ENCODE measurements around the gene UBE3C.
"Not testable (repeated sequence)": the region's sequence is repeated elsewhere in the genome, so short reads cannot be mapped to it uniquely, and the experiment has no call there.

Gene UBE3C

DNA sequence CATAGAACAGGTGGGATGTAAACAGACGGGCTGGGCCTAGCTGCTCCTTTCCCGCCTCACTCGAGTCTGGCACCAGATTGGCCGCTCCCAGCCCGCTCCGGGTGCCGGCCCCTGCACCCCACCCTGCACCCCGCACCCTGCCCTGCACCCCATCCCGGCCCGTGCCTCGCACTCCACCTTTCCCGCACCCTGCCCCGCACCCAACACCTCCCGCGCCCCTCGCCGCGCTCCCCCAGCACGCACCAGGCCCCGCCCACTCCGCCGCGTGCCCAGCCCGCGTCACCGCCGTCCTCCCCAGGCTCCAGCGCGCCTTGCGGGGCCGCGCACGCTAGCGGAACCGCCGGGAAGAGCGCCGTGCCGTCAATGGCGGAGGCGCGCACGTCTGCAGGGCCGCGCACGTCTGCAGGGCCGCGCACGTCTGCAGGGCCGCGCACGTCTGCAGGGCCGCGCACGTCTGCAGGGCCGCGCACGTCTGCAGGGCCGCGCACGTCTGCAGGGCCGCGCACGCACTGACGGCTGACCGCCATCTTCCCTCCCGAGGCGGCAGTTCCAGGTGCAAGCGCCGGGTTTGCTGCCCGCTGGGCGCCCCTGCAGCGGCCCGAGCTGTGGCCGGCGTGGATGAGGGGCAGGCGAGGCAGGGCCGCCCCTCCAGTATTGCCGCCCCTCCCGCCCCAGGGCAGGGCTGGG, at the start of gene UBE3C:
Gene UBE3C (plus strand): TSS at position 503 of the 687 bp plus-strand sequence. CDS start 347 bp downstream, outside the sequence.
- peak; percentile 92 for DNase-seq

DNA sequence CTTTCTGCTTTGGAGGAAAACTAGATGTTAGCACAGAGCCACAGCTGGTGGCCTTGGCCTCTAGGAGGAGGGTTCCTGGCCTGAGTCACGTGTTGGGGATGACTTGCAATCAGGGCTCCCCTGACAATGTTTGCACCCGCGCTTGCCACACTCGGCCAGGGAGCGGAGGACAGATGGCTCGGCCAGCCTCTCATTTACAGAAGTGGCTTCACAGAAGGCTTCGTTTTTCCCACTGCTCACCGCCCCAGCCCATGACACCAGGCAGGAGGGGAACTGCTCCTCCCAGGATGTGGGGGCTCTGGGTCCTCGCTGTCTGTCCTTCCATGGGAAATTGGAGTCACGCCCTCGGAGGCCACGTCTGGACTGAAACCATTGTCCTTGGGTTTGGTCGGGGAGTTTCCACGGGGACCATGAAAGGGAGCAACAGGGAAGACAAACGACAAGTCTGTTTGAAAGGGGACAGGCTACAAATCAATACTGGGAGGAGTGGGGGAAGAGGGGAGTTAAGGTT, 49.6 kb upstream of the UBE3C start:
- no peak for DNase-seq

DNA sequence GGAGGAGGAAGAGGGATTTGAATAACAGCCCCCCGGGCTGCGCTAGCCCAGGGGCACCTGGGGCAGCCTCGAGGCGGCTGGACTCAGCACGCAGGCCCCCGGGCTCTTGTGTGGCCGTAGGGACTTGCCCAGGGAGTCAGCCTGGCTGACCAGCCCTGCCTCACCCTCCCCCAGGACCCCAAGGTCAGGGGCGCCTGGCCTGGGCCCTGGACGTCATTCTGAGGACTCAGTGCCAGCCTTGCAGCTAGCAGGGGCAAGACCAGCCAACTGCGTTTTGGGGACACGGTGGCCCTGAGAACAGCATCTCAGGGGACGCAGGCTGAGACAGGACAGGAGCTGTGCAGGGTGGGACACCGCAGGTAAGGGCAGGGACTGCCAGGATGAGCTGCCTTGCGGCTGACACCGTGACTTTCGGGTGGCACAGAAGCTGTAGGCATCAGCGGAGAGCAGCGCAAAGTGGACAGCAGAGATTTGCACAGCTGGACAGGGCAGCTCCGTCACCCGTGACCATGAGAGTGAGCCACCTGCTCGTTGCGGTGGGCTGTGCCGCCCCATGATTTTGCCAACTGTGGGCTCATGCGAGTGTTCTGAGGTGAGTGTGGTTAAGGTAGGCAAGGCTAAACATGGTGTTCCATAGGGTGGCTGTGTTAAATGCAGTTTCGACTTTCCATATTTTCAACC, 48.1 kb upstream of the UBE3C start:
- DNase-seq = no peak

- DNase-seq = no peak
Measured at GRCh38 chr7:157096286-157097055, 42.3 kb upstream of the UBE3C start.

- no peak for DNase-seq
Measured at GRCh38 chr7:157097056-157097329, 41.7 kb upstream of the UBE3C start.

DNA sequence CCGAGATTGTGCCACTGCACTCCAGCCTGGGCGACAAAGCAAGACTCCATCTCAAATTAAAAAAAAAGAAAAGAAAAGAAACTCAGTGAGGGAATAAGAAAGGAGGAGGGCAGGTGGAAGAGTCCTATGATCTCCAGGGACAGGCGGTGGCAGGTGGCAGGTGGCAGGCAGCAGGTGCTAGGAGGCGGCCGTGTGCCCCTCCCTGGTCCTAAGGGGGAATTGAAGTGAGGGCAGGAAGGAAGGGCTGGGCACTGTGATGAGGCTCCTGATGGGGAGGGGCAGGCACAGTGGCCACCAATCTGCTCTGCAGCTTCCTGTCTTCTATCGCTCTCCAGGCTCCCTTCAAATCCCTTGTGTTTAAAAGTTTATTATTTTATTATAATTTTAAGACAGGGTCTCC, 41.2 kb upstream of the UBE3C start:
- DNase-seq = no peak

GRCh38 chr7:157100005-157100404, 38.7 kb upstream of the UBE3C start:
- DNase-seq = not testable (repeated sequence)

- not testable (repeated sequence) for DNase-seq
Measured at GRCh38 chr7:157103641-157104040, 35.1 kb upstream of the UBE3C start.

GRCh38 chr7:157111311-157111710, 27.4 kb upstream of the UBE3C start:
- DNase-seq = no peak

- DNase-seq = no peak
Measured at GRCh38 chr7:157112706-157113105, 26.0 kb upstream of the UBE3C start.

DNA sequence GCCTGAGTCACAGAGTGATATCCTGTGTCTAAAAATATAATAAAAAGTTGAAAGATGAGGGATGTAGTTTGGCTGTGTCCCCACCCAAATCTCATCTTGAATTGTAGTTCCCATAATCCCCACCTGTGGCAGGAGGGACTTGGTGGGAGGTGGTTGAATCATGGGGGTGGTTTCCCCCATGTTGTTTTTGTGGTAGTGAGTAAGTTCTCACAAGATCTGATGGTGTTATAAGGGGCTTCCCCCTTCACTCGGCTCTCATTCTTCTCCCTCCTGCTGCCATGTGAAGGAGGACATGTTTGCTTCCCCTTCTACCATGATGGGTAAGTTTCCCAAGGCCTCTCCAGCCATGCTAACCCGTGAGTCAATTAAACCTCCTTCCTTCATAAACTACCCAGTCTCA, 25.1 kb upstream of the UBE3C start:
- no peak for DNase-seq

GRCh38 chr7:157116762-157117161, 22.0 kb upstream of the UBE3C start:
- DNase-seq = no peak

DNA sequence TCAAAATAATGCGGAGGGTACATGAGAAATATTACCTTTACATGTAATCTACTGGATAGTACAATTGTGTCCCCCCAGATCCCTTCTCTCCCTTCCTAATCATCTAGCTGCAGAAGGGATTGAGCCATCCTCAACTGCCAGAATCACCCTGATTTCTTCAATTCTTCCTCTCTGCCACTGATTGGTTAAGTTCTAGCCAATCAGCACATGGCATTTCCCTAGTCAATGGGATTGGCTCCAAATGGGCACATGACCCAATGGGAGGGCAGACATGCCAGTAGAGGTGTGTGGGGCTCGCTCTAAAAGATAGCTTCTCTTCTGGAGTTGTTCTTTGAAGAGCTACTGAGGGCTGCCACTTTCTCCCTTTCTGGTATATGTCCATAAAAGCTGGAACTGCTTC, 20.9 kb upstream of the UBE3C start:
- no peak for DNase-seq

DNA sequence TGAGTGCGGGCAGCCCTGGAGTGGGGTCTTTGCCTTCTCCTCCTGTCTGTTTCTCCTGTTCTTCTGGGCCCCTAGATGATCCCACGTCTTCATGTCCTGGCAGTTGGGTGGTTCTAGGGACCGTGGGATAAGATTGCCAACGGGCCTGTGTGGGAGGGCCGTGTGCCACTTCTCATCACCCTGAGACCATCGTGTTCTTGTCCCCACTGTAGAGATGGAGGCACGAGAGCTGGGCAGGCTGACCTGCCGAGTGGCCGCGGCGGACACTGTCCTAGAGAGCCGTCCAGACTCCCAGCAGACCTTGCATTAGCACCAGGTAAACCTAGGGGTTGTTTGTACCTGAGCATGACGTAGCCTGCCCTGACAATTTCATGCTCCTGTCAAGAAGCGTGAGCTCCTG, 18.5 kb upstream of the UBE3C start:
- DNase-seq = no peak

DNA sequence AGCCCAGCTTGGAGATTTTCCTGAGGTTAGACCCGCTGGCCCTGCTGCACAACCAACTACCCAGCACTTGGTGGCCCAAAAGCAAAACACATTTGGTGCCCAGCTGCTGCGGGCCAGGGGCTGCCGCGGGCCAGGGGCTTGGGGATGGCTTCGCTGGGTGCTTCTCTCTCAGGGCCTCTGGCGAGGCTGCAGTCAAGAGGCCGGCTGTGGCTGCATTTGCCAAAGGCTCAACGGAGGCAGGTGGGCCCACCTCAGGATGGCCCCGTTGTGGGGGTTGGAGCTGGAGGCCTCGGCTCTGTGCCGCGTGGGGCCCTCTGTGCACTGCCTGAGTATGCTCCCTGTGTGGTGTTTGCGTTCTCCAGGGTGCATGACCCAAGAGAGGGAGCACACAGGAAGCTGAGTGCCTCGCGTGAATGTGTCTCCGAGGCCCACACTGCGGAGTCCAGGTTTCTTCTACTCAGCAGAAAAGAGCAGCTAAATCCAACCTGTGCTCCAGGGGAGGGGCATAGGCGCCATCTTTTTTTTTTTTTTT, 17.5 kb upstream of the UBE3C start:
- DNase-seq = no peak

- DNase-seq = no peak
Measured at GRCh38 chr7:157122800-157123495, 15.8 kb upstream of the UBE3C start.

GRCh38 chr7:157124690-157125089, 14.0 kb upstream of the UBE3C start:
- no peak for DNase-seq

- DNase-seq = no peak
Measured at GRCh38 chr7:157125376-157126223, 13.1 kb upstream of the UBE3C start.

GRCh38 chr7:157126921-157127320, 11.8 kb upstream of the UBE3C start:
- DNase-seq = no peak

- no peak for DNase-seq
Measured at GRCh38 chr7:157129200-157129599, 9.5 kb upstream of the UBE3C start.

DNA sequence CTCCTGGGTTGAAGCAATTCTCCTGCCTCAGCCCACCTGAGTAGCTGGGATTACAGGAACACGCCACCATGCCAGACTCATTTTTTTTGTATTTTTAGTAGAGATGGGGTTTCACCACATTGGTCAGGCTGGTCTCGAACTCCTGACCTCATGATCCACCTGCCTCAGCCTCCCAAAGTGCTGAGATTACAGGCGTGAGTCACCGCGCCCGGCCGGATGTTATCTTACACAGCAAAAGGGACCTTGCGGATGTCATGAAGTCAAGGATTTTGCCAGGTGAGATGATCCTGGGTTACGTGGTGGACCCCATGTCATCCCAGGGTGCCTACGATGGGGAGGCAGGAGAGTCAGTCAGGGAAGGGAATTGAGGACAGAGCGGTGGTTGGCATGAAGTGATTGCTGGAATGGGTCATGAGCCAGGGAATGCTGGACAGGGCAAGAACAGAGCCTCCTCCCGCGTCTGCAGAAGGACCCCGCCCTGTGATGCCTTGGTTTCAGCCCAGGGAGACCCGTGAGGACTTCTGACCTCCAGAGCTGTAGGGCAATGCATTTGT, 8.7 kb upstream of the UBE3C start:
- no peak for DNase-seq

DNA sequence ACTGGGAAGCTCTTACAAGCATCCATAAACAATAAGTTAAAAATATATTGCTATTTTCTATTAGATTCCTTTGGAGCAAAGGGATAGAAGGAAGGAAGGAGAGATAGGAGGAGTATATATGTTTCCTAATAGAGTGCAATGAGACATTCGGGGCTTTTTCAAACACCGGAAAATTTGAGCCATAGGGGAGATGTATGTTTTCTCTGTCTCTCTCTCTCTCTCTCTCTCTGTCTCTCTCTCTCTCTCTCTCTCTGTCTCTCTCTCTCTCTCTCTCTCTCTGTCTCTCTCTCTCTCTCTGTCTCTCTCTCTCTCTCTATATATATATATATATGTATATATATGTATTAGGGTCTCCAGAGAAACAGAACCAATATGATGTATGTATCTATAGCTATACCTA, 7.9 kb upstream of the UBE3C start:
- not testable (repeated sequence) for DNase-seq

Measured in left hindlimb (tissue), 1 donor.